DOHH2 (cell line): ENCODE measurements around the gene MED16.

Experiments
- CTCF ChIP-seq: fragments of 200-600 bp; sonication (generic); IDR thresholded peaks from one replicate; pipeline ENCODE4 v1.5.1; 2014; ENCODE audit warnings: antibody characterized with exemption, mild to moderate bottlenecking, low read depth, low read length; ENCODE audit not compliant: poor library complexity, severe bottlenecking
- EZH2phosphoT487 ChIP-seq: fragments of 200-600 bp; sonication (generic); IDR thresholded peaks from 2 replicates; pipeline ENCODE4 v1.6.1; 2017; ENCODE audit warnings: borderline replicate concordance, mild to moderate bottlenecking, antibody characterized with exemption, low read length, moderate library complexity, mixed read lengths

GRCh38 chr19:821825-822503 is 71.0 kb downstream of the MED16 start, which contains the start of gene PLPPR3:
- TF ChIP-seq CTCF (no peak), EZH2phosphoT487 (no peak)
